Urinary bladder (tissue), 4 donors: Measurements from ENCODE around the gene QKI. TPM values are rescaled to one million over a fixed set of nuclear protein-coding genes. Genes with fewer than 3 reads are reported as not detected.
"Not testable (repeated sequence)": the region's sequence is repeated elsewhere in the genome, so short reads cannot be mapped to it uniquely, and the experiment has no call there.

Source experiments
- DNase-seq: peaks from one replicate; pipeline ENCODE4 v3.0.0-alpha.2; 2015; ENCODE audit errors: extremely low spot score
- H3K27ac ChIP-seq: one replicate; pipeline ENCODE4 v1.5.1; 2013; ENCODE audit warnings: low read depth, mild to moderate bottlenecking, moderate library complexity
- H3K36me3 ChIP-seq: one replicate; pipeline ENCODE4 v1.6.1; 2013; ENCODE audit warnings: mild to moderate bottlenecking, moderate library complexity; ENCODE audit not compliant: insufficient read depth
- H3K4me1 ChIP-seq: one replicate; pipeline ENCODE4 v1.6.1; 2013; ENCODE audit warnings: mild to moderate bottlenecking, moderate library complexity; ENCODE audit not compliant: insufficient read depth
- H3K4me3 ChIP-seq: one replicate; pipeline ENCODE4 v1.5.1; 2013; ENCODE audit warnings: low read depth, low read length
- WGBS: extraction: QIAGEN DNeasy Blood & Tissue Kit; methylation state at CpG from one replicate; pipeline ENCODE4 v1.1.7; 2013; 5-methylcytosine and 5-hydroxymethylcytosine counted together
- polyA plus RNA-seq: library from polyadenylated mRNA; stranded (reverse); fragments of 200-250 nt; gene quantifications from one replicate; pipeline ENCODE4 v1.2.3, GENCODE V29; 2013
- total RNA-seq: library from RNA; depleted of rRNA; stranded (reverse); fragments of >200 nt; gene quantifications from one replicate; pipeline ENCODE4 v1.2.3, GENCODE V29; 2014
- donor health status: healthy with polysubstance abuse.
- donor health status: healthy.

The QKI gene
- total and polyA plus RNA-seq, 2 donors: 72.2 to 185 TPM

DNA sequence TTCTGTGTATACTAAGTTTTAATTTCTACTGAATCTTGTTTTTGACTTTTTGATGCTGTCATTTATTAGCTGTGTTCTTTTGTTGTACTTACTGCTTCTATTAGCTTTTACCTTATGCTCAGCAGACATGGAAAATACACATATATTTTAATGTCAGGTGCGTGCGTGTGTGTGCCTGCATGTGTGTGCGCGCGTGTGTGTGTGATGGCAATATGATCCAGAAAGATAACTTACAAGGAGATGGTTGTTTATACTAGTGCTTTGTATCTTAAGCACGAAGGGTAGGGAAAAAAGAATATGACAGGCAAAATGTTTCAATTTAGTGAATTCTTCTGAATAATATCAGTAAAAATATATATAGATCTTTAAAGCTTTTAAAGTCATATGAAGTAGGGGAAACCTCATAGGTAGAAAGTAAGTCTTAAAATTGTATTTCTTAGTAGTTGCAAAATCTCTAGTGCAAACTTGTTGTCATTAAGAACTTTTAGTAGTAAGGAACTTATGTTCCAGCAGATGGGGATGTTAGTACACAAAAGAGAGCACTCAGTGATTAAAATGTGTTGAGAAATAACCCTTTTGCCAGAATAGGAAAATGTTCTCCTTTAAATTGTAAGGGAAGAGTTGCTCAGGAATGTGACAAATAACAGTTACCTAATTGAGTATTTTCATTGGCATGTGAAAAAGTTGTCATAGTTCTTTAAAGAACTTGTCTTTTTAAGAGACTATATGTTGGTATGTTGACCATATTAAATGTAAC lies 13.2 kb downstream of the QKI start:
- H3K4me3 ChIP-seq: no peak overlapping the region
- H3K27ac ChIP-seq: no peak overlapping the region
- H3K36me3 ChIP-seq: peaks cover 2% of the 10 kb centered on the region
- peaks cover 2% of the 10 kb centered on the region for H3K4me1 ChIP-seq
- DNase-seq: no peak
- WGBS: 61% methylated on average over 6 of the region's 6 CpGs

DNA sequence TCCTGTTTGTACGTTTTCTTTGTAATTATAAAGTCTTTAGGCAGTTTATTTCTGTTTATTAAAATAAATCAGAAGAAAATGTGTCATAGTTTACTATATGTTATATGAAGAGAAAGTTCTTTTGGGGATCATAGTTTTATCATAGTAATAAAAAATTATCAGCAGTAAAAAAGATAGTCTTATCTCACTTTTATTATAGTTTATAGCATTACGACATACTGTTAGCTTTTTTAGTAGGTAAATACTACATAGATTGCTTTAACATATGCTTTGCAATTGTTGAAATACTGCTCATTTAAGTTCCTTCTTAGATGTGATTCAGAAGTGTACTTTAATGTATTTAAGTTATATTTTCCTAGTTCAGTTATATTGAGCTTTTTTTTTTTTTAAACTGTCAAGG lies 13.9 kb downstream of the QKI start:
- Histone ChIP-seq H3K27ac (no peak overlapping the region), H3K4me1 (no peaks in the 10 kb centered on the region), H3K4me3 (no peak overlapping the region), H3K36me3 (peaks cover 2% of the 10 kb centered on the region)
- no peak for DNase-seq
- 40% methylated on average over 2 of the region's 2 CpGs for WGBS

DNA sequence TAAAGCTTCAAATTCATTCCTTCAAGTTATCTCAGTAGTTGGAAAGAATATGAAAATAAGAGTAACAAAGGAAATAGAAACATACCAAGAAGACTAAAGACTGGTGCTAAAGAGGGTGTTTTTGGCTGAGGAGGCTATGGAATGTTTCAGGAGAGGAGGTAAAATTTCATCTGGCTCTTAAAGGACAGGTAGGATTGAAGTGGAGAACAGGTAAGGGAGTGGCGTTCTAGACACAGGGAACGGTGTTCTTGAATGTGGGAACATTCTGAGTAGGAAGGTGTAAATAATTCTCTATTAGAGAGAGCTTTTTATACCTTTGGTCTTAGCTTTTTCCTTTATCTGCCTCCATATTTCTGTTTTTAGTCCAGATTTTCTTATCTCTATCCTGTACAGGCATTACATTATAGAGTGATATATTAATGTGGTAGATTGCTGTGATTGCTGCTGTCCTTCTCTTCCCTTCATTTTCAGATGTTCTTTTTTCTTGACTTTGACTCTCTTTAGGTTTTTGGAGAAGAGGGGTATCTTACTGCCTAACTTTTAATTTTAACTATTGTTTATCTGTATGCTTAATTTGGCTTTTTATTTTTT lies 15.4 kb downstream of the QKI start:
- no peak overlapping the region for H3K4me3 ChIP-seq
- no peak for DNase-seq
- no peaks in the 10 kb centered on the region for H3K4me1 ChIP-seq
- H3K27ac ChIP-seq: no peak overlapping the region
- H3K36me3 ChIP-seq: no peaks in the 10 kb centered on the region
- 98% methylated on average over 2 of the region's 2 CpGs for WGBS

DNA sequence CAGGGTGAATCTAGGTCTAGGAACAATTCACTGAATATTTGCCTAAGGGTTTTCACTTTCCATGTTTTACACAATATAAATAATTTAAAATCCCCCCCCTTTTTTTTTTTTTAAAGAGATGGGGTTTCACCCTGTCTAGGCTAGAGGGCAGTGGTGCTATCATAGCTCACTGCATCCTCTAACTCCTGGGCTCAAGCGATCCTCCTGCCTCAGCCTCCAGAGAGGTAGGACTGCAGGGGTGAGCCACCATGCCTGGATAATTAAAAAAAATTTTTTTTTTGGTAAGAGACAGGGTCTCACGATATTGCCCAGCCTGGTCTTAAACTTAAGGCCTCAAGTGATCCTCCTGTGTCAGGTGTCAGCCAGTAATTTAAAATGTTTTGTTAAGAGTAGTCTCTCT lies 17.8 kb downstream of the QKI start:
- Histone ChIP-seq H3K27ac (no peak overlapping the region), H3K4me3 (no peak overlapping the region), H3K4me1 (no peaks in the 10 kb centered on the region), H3K36me3 (no peaks in the 10 kb centered on the region)
- no peak for DNase-seq
- WGBS: 83% methylated on average over 2 of the region's 2 CpGs

DNA sequence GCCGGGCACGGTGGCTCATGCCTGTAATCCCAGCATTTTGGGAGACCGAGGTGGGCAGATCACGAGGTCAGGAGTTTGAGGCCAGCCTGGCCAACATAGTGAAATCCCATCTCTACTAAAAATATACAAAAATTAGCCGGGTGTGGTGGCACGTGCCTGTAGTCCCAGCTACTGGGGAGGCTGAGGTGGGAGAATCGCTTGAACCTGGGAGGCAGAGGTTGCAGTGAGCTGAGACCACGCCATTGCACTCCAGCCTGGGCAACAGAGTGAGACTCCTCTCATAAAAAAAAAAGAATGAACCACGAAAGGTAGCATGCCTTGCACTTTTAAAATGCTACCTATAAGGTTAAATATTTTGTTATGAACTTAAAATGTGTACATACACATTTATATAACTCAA lies 19.0 kb downstream of the QKI start:
- WGBS: 94% methylated on average over 9 of the region's 9 CpGs
- H3K4me3 ChIP-seq, DNase-seq, H3K27ac ChIP-seq, H3K4me1 ChIP-seq, H3K36me3 ChIP-seq: not testable (repeated sequence)

DNA sequence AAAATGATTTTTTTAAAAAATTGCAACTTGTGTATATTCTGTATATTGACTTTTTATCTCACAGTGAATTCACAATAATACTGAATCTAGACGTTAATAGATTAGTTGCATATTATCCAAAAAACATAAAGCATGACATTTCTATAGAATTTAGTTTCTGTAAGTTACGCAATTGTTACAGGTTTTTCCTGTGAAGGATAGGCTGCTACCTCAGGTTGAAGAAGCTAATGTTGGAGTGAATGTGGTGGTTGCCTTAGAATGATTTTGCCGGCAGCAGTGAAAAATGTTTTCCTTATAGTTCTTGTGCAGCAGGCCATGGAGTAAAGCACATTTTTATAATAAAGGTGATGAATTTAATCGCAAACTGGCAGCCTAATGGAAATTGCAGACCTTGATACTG lies 20.5 kb downstream of the QKI start:
- Histone ChIP-seq H3K4me3 (no peak overlapping the region), H3K27ac (no peak overlapping the region), H3K36me3 (no peaks in the 10 kb centered on the region), H3K4me1 (no peaks in the 10 kb centered on the region)
- 86% methylated on average over 4 of the region's 4 CpGs for WGBS
- DNase-seq: no peak

DNA sequence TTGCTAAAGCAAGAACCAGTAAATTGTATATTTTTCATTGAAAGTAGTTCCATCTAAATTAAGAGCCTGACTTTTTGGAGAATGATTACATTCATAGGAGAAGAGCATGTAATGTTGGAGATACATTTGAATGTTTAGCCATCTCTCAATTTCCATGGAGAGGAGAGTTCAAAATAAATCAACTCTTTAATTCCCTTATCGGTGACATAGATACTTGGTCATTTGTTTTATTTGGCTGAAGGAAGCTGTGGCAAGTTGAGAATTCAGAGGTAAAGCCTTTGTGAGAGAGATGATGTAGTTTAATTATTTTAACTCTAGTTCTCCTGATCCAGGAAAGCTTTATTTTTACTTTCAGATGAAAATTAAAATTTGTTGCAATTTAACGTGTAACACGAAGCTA lies 22.3 kb downstream of the QKI start:
- no peaks in the 10 kb centered on the region for H3K4me1 ChIP-seq

DNA sequence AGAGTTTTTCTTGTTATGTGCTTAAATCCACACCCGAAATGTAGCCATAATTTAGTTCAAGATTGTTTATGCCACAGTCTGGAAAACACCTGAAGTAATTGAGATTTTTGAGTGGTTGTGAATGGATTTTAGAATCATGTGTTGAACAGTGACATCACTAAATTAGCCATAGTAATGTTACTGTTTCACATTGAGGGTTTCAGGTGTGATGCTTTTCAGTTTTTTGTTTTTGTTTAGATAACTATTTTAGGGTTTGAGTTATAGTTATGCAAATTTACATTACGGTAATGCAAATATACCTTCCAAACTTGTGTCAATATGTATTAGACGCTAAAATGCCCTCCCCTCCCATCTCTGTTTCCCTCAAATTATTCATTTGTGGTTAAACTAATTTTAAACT lies 22.9 kb downstream of the QKI start:
- no peaks in the 10 kb centered on the region for H3K4me1 ChIP-seq
- no peaks in the 10 kb centered on the region for H3K36me3 ChIP-seq
- H3K27ac ChIP-seq: no peak overlapping the region
- WGBS: 69% methylated on average over 3 of the region's 3 CpGs
- no peak overlapping the region for H3K4me3 ChIP-seq
- no peak for DNase-seq

More for the DNA sequence above, 22.3 kb downstream of the QKI start:
- DNase-seq: no peak
- WGBS: 79% methylated on average over 3 of the region's 3 CpGs
- Histone ChIP-seq H3K36me3 (no peaks in the 10 kb centered on the region), H3K27ac (no peak overlapping the region), H3K4me3 (no peak overlapping the region)

DNA sequence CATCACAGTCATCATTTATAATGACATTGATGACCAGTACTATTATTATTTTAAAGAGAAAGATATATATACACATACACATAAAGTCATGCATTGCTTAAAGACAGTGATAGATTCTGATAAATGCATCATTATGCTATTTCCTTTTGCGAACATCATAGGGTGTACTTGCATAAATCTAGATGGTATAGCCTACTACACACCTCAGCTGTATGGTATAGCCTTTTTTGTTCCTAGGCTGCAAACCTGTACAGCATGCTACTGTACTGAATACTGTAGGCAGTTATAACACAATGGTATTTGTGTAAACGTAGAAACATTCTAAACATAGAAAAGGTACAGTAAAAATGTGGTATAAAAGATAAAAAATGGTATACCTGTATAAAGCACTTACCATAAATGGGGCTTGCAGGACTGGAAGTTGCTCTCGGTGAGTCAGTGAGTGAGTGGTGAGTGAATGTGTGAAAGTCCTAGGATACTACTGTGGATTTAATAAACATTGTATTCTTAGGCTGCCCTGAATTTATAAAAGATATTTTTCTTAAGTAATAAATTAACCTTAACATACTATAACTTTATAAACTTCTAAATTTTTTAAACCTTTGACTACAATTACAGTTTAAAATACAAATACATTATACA lies 23.9 kb downstream of the QKI start:
- no peak for DNase-seq
- H3K4me1 ChIP-seq: no peaks in the 10 kb centered on the region
- no peak overlapping the region for H3K27ac ChIP-seq
- no peak overlapping the region for H3K4me3 ChIP-seq
- no peaks in the 10 kb centered on the region for H3K36me3 ChIP-seq
- 71% methylated on average over 3 of the region's 3 CpGs for WGBS

DNA sequence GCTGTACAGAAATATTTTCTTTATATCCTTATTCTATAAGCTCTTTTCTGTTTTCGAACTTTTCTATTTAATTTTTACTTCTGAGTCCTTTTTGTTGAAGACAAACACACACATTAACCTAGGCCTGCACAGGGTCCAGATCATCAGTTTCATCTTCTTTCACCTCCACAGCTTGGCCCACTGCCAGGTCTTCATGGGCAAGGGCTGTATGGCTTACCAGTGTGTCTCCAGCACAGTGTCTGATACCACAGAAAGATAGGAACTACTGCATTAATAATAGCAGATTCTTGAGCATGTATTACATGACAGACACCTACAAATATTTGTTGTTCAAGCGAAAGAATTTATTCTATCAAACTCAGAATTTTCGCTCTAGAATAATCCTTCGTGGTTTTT lies 24.4 kb downstream of the QKI start:
- Histone ChIP-seq H3K4me3 (no peak overlapping the region), H3K27ac (no peak overlapping the region), H3K4me1 (no peaks in the 10 kb centered on the region), H3K36me3 (no peaks in the 10 kb centered on the region)
- 94% methylated on average over 4 of the region's 4 CpGs for WGBS
- DNase-seq: no peak

DNA sequence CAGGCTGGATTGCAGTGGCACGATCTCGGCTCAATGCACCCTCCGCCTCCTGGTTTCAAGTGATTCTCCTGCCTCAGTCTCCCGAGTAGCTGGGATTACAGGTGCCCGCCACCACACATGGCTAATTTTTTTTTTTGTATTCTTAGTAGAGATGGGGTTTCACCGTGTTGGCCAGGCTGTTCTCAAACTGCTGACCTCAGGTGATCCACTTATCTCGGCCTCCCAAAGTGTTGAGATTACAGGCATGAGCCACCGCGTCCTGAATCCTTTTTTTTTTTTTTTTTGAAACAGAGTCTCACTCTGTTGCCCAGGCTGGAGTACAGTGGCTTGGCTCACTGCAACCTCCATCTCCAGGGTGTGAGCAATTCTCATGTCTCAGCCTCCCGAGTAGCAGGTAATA lies 24.9 kb downstream of the QKI start:
- H3K4me1 ChIP-seq, DNase-seq, H3K27ac ChIP-seq, H3K4me3 ChIP-seq, H3K36me3 ChIP-seq: not testable (repeated sequence)
- WGBS: 95% methylated on average over 10 of the region's 10 CpGs

DNA sequence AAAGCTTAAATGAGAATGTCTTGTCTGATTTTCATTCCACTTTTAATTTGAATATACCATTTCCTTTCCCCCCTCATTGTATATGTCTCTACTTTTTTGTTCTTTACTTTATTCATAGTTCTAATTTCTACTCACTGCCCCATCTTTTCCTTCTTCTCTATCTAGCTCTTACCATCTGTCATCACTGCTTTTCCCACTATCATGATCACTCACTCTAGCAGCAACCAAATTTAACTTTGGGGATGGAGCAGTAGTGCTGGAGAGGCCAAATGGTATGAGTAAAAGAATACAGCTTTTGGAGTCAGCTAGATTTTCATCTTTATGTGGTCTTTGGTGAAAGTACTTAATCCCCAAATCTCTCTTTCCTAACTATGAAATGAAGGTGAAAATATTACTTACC lies 25.5 kb downstream of the QKI start:
- Histone ChIP-seq H3K36me3 (no peaks in the 10 kb centered on the region), H3K4me1 (no peaks in the 10 kb centered on the region)
- no peak for DNase-seq

DNA sequence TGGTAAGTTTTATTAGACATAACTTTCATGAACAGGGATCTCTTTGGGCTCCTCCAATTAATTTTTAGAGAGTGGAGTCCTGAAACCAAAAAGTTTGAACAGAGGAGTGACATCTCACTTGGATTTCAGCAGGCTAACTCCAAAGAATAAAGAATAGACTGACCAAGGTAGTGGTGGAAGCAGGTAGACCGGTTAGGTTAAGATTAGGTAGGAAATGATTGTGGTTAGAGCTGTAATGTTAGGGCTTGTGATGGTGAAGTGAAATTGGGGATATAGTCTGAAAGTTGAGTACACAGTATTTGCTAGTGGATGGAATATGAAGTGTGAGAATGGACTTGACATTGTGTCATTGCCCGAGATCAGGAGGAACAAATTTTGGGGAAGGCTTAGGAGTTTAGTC lies 27.8 kb downstream of the QKI start:
- Histone ChIP-seq H3K36me3 (no peaks in the 10 kb centered on the region), H3K4me3 (no peak overlapping the region), H3K4me1 (no peaks in the 10 kb centered on the region), H3K27ac (no peak overlapping the region)
- DNase-seq: no peak
- WGBS: 84% methylated on average over 2 of the region's 2 CpGs

More for the DNA sequence above, 25.5 kb downstream of the QKI start:
- H3K4me3 ChIP-seq: no peak overlapping the region
- H3K27ac ChIP-seq: no peak overlapping the region

DNA sequence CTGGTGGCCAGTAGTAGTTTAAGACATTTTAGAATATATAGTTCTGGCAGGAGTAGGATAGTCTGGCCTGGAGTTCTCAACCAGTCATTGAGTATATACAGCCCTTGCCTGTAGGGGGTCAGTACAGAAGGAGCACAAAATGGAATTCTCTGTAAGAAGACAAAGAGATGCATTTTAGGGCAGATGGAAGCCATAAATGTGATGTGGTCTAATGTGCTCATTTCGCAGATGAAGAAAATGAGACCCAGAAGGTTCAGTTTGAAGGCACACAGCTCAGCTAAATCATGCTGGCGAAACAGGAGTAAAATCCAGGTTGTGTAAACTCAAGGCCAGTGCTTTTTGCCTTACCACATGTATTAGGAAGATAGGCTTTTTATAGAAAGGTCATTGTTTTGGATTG lies 29.6 kb downstream of the QKI start:
- no peaks in the 10 kb centered on the region for H3K36me3 ChIP-seq
- H3K4me1 ChIP-seq: no peaks in the 10 kb centered on the region
- H3K27ac ChIP-seq: no peak overlapping the region
- H3K4me3 ChIP-seq: no peak overlapping the region
- DNase-seq: no peak
- WGBS: 93% methylated on average over 2 of the region's 2 CpGs
